Activated naive CD4-positive, alpha-beta T cell treated with anti-CD3 and anti-CD28 coated beads, Interleukin-2, amount 50 U/mL, for 72 hours (primary cell): ENCODE data around the gene STMN1. TPM values are rescaled to one million over a fixed set of nuclear protein-coding genes. Genes with fewer than 3 reads are reported as not detected.

Experiments used
- ATAC-seq, 2 donors: fragments of 150-1000 bp; cut with Tn5 transposase; 2 replicates each; pipeline ENCODE4 v1.10.0; 2021; ENCODE audit warnings: mild to moderate bottlenecking in 2 of 2, moderate library complexity in 2 of 2
- DNase-seq, 2 donors: peaks; one replicate each; pipeline ENCODE4 v3.0.0; 2021 to 2022; ENCODE audit warnings: low spot score in 2 of 2
- H3K27ac Mint-ChIP-seq, 2 donors: one replicate each; pipeline ENCODE4 v1.8.0; 2022; ENCODE audit warnings: mild to moderate bottlenecking in 2 of 2, mixed read lengths in 2 of 2
- H3K36me3 Mint-ChIP-seq, 2 donors: one replicate each; pipeline ENCODE4 v1.8.0; 2022; ENCODE audit warnings: mixed read lengths in 2 of 2
- H3K9me3 Mint-ChIP-seq, 2 donors: one replicate each; pipeline ENCODE4 v1.8.0; 2022; ENCODE audit warnings: mixed read lengths in 2 of 2
- total RNA-seq, 2 donors: library from RNA; stranded (reverse); gene quantifications; one replicate each; pipeline ENCODE4 v1.2.3, GENCODE V29; 2022

STMN1 gene
- total RNA-seq, 2 donors from 2014 or later = 495 to 786 TPM

- no peak for ATAC-seq
Measured at GRCh38 chr1:25926731-25927496, 20.7 kb upstream of the STMN1 start.

GRCh38 chr1:25924454-25924853 is 18.2 kb upstream of the STMN1 start:
- ATAC-seq (no peak), DNase-seq (no peak)
- Mint-ChIP-seq H3K9me3 (no peaks in the 10 kb centered on the region), H3K36me3 (peaks cover 0 to 5% of the 10 kb centered on the region in 2 donors), H3K27ac (no peak overlapping the region)

More at GRCh38 chr1:25926731-25927496, 20.7 kb upstream of the STMN1 start:
- no peak for DNase-seq
- Mint-ChIP-seq H3K36me3 (peaks cover 0 to 5% of the 10 kb centered on the region in 2 donors), H3K9me3 (no peaks in the 10 kb centered on the region), H3K27ac (no peak overlapping the region)

- H3K9me3 Mint-ChIP-seq = no peaks in the 10 kb centered on the region
- H3K27ac Mint-ChIP-seq = peak overlapping the region in 1 of 2 donors; percentile 68
- H3K36me3 Mint-ChIP-seq = peaks cover 0 to 5% of the 10 kb centered on the region in 2 donors
- DNase-seq (peak in 1 of 2 donors; percentile 35), ATAC-seq (peak; percentile 49 to 61)
Measured at GRCh38 chr1:25922971-25923552, 16.8 kb upstream of the STMN1 start.

GRCh38 chr1:25922056-25922970 is 16.1 kb upstream of the STMN1 start:
- ATAC-seq (peak; percentile 83 to 91), DNase-seq (peak; percentile 52 to 61)
- H3K27ac Mint-ChIP-seq = peak overlapping the region; percentile 50 to 68
- peaks cover 0 to 5% of the 10 kb centered on the region in 2 donors for H3K36me3 Mint-ChIP-seq
- H3K9me3 Mint-ChIP-seq = no peaks in the 10 kb centered on the region

GRCh38 chr1:25918615-25919014 is 12.4 kb upstream of the STMN1 start:
- ATAC-seq = no peak
- Mint-ChIP-seq H3K9me3 (no peaks in the 10 kb centered on the region), H3K27ac (peak overlapping the region; percentile 36 to 61), H3K36me3 (peaks cover 0 to 5% of the 10 kb centered on the region in 2 donors)
- DNase-seq = no peak

- Mint-ChIP-seq H3K36me3 (peaks cover 0 to 5% of the 10 kb centered on the region in 2 donors), H3K27ac (peak overlapping the region; percentile 52 to 61)
- no peak for DNase-seq
Measured at GRCh38 chr1:25917996-25918395, 11.8 kb upstream of the STMN1 start.

GRCh38 chr1:25916460-25916859 is 10.2 kb upstream of the STMN1 start:
- Mint-ChIP-seq H3K27ac (no peak overlapping the region), H3K9me3 (no peaks in the 10 kb centered on the region), H3K36me3 (no peaks in the 10 kb centered on the region)
- DNase-seq (no peak), ATAC-seq (no peak)

More at GRCh38 chr1:25917996-25918395, 11.8 kb upstream of the STMN1 start:
- peak; percentile 30 to 45 for ATAC-seq
- H3K9me3 Mint-ChIP-seq = no peaks in the 10 kb centered on the region

GRCh38 chr1:25914074-25914995 is 8.1 kb upstream of the STMN1 start:
- ATAC-seq (no peak), DNase-seq (no peak)
- H3K9me3 Mint-ChIP-seq = no peaks in the 10 kb centered on the region
- no peak overlapping the region for H3K27ac Mint-ChIP-seq
- H3K36me3 Mint-ChIP-seq = no peaks in the 10 kb centered on the region

- DNase-seq (no peak), ATAC-seq (no peak)
- H3K36me3 Mint-ChIP-seq = no peaks in the 10 kb centered on the region
- H3K9me3 Mint-ChIP-seq = no peaks in the 10 kb centered on the region
- H3K27ac Mint-ChIP-seq = no peak overlapping the region
Measured at GRCh38 chr1:25913206-25913605, 7.0 kb upstream of the STMN1 start.

- ATAC-seq = no peak
- Mint-ChIP-seq H3K27ac (no peak overlapping the region), H3K36me3 (no peaks in the 10 kb centered on the region), H3K9me3 (no peaks in the 10 kb centered on the region)
- DNase-seq = no peak
Measured at GRCh38 chr1:25912076-25912831, 6.0 kb upstream of the STMN1 start.

GRCh38 chr1:25911162-25911561 is 4.9 kb upstream of the STMN1 start:
- Mint-ChIP-seq H3K27ac (no peak overlapping the region), H3K36me3 (no peaks in the 10 kb centered on the region), H3K9me3 (no peaks in the 10 kb centered on the region)
- DNase-seq = no peak
- no peak for ATAC-seq

GRCh38 chr1:25909040-25909439 is 2.8 kb upstream of the STMN1 start:
- DNase-seq (no peak), ATAC-seq (no peak)
- H3K9me3 Mint-ChIP-seq = no peaks in the 10 kb centered on the region
- H3K36me3 Mint-ChIP-seq = peaks cover 13% of the 10 kb centered on the region in 2 donors
- H3K27ac Mint-ChIP-seq = no peak overlapping the region

GRCh38 chr1:25908161-25908560 is 1.9 kb upstream of the STMN1 start:
- Mint-ChIP-seq H3K27ac (no peak overlapping the region), H3K9me3 (no peaks in the 10 kb centered on the region), H3K36me3 (peaks cover 14 to 22% of the 10 kb centered on the region in 2 donors)
- no peak for ATAC-seq
- no peak for DNase-seq

- Mint-ChIP-seq H3K9me3 (no peaks in the 10 kb centered on the region), H3K36me3 (peaks cover 16 to 27% of the 10 kb centered on the region in 2 donors), H3K27ac (no peak overlapping the region)
- ATAC-seq = no peak
- no peak for DNase-seq
Measured at GRCh38 chr1:25907601-25908000, 1.4 kb upstream of the STMN1 start.

- no peaks in the 10 kb centered on the region for H3K9me3 Mint-ChIP-seq
- DNase-seq (no peak), ATAC-seq (peak; percentile 1 to 9)
- H3K36me3 Mint-ChIP-seq = peaks cover 19 to 30% of the 10 kb centered on the region in 2 donors
- peak overlapping the region in 1 of 2 donors; percentile 81 for H3K27ac Mint-ChIP-seq
Measured at GRCh38 chr1:25906644-25907300, 553 bp upstream of the STMN1 start.
